GM23338 (cell line): ENCODE results near the gene POU2F3.

ENCODE experiments used
- CREB1 ChIP-seq: fragments of 250-450 bp; sonication (Bioruptor Pico); IDR thresholded peaks from 2 replicates; pipeline ENCODE4 v1.5.0; 2020; ENCODE audit warnings: low read depth, mild to moderate bottlenecking, moderate library complexity
- CTCF ChIP-seq, 2 experiments: fragments of 200-600 bp in 1 of 2; sonication (generic) in 1 of 2; conservative IDR thresholded peaks; 2 replicates each; pipeline versions ENCODE4 v1.5.1 to v1.6.1; 2016 to 2017; ENCODE audit warnings: antibody characterized with exemption in 2 of 2, low read depth in 2 of 2, mild to moderate bottlenecking in 2 of 2, moderate library complexity in 1 of 2
- EZH2 ChIP-seq: fragments of 200-600 bp; sonication (generic); IDR thresholded peaks from one replicate; pipeline ENCODE4 v1.8.0; 2017; ENCODE audit warnings: antibody characterized with exemption, mild to moderate bottlenecking, low read depth; ENCODE audit not compliant: unreplicated experiment
- EZH2phosphoT487 ChIP-seq: fragments of 200-600 bp; sonication (generic); IDR thresholded peaks from one replicate; pipeline ENCODE4 v1.8.1; 2018; ENCODE audit warnings: antibody characterized with exemption; ENCODE audit not compliant: unreplicated experiment
- JUNB ChIP-seq: IDR thresholded peaks from one replicate; pipeline ENCODE4 v1.6.1; 2016; ENCODE audit warnings: antibody characterized with exemption; ENCODE audit not compliant: unreplicated experiment
- POLR2AphosphoS5 ChIP-seq: IDR thresholded peaks from 2 replicates; pipeline ENCODE4 v1.6.1; 2016; ENCODE audit warnings: antibody characterized with exemption, low read depth
- REST ChIP-seq: IDR thresholded peaks from one replicate; pipeline ENCODE4 v1.6.1; 2018; ENCODE audit warnings: antibody characterized with exemption; ENCODE audit not compliant: unreplicated experiment
- STAT1 ChIP-seq: IDR thresholded peaks from one replicate; pipeline ENCODE4 v1.6.1; 2016; ENCODE audit warnings: antibody characterized with exemption; ENCODE audit not compliant: unreplicated experiment
- ZNF462 ChIP-seq: fragments of 250-450 bp; sonication (Bioruptor Pico); IDR thresholded peaks from 2 replicates; pipeline ENCODE4 v1.5.0; 2020; ENCODE audit warnings: mild to moderate bottlenecking, moderate library complexity

GRCh38 chr11:120229451-120230424 is 10.2 kb upstream of the POU2F3 start:
- TF ChIP-seq CTCF (conservative IDR thresholded peaks at IDR 0.05; ENCODE audit: low read depth in 2 of 2), result peak; percentile 84 to 85
- no peak for TF ChIP-seq POLR2AphosphoS5
- TF ChIP-seq EZH2, result no peak
- no peak for TF ChIP-seq REST
- no peak for TF ChIP-seq CREB1 (CRISPR knock-in tag)
- no peak for TF ChIP-seq ZNF462 (CRISPR knock-in tag)
- no peak for TF ChIP-seq EZH2phosphoT487
- TF ChIP-seq JUNB, result no peak
- TF ChIP-seq STAT1, result no peak
